Choroid plexus epithelial cell (primary cell): Measurements from ENCODE around the gene MKRN2.

ENCODE experiments used
- DNase-seq: peaks from one replicate; pipeline ENCODE4 v3.0.0-alpha.2; 2010; ENCODE audit warnings: low read depth
- H3K4me3 ChIP-seq: 2 replicates; pipeline ENCODE4 v1.5.1; 2011; ENCODE audit warnings: low read depth, mild to moderate bottlenecking, control low read depth, low read length, moderate library complexity
- CTCF ChIP-seq: conservative IDR thresholded peaks from 2 replicates; pipeline ENCODE4 v1.5.1; 2011; ENCODE audit warnings: low read depth, mild to moderate bottlenecking, control low read depth, inconsistent platforms, low read length, moderate library complexity

MKRN2 gene

GRCh38 chr3:12585970-12586369 is 29.1 kb downstream of the MKRN2 start:
- no peak overlapping the region for H3K4me3 ChIP-seq
- TF ChIP-seq CTCF, result no peak

GRCh38 chr3:12586403-12586802 is 29.5 kb downstream of the MKRN2 start:
- no peak overlapping the region for H3K4me3 ChIP-seq
- no peak for DNase-seq
- TF ChIP-seq CTCF, result no peak

More at GRCh38 chr3:12585970-12586369, 29.1 kb downstream of the MKRN2 start:
- no peak for DNase-seq

DNA sequence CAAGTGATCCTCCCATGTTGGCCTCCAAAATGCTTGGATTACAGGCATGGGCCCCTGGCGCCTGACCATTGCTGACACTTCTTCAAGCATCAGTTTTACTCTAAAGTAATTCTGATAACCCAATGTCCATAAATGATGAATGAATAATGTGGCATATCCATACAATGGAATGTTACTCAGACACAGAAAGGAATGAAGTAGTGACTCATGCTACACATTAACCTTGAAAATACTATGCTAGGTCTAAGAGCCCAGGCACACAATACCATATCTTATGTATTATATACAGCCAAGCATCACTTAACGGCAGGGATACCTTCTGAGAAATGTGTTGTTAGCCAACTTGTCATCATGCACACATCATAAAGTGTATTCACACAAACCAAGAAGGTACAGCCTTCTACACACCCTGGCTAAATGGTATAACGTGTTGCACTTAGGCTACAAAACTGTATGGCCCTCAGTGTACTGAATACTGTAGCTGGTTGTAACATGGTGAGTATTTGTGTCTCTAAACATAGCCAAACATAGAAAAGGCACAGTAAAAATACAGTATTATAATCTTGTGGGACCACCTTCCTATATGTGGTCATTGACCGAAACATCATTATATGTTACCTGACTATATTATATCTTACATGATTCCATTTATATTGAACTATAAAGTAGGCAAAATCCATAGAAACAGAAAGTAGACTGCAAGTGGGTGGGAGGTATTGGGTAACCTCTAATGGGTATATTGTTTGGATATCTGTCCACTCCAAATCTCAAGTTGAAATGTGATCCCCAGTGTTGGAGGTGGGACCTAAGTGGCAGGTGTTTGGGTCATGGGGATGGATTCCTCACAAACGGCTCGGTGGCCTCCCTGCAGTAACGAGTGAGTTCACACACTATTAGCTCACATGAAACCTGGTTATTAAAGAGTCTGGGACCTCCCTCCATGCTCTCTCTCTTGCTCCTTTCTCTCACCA is 31.4 kb downstream of the MKRN2 start:
- TF ChIP-seq CTCF, result no peak
- H3K4me3 ChIP-seq, result no peak overlapping the region
- peak; percentile 47 for DNase-seq

DNA sequence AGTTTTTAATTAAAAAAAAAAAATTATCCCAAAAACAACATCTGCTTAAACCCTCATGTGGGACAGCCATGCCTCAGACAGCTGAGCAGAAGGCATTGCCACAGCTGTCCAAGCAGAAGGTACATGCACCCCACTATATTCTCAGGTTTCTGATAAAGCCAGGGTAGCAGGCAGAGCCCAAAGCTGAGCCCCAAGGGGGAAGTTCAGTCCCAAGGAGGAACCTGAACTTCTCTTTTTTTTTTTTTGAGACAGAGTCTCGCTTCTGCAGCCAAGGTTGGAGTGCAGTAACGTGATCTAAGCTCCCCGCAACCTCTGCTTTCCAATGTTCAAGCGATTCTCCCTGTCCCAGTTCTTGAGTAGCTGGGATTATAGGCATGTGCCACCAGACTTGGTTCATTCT is 33.2 kb downstream of the MKRN2 start:
- no peak for TF ChIP-seq CTCF
- no peak for DNase-seq
- no peak overlapping the region for H3K4me3 ChIP-seq

DNA sequence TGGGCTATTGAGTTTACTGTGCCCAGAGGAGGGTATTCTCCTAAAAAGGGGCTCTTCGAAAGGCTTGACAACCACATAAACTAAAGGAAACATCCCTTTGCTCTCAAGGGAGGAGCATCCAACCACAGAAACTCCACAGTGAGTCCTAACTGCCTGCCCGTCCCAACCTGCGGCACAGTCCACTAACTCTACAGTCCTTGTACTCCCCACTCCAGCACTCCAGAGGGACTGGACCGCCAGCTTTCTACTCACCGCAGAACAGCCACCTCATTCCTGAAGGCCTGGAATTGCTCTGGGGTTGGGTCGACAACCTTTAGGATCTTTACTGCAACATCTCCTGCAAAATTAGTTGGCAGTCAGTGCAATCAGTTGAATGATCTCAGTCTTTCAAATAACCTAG is 34.6 kb downstream of the MKRN2 start:
- no peak for DNase-seq
- no peak overlapping the region for H3K4me3 ChIP-seq
- TF ChIP-seq CTCF, result no peak

GRCh38 chr3:12591997-12592715 is 35.3 kb downstream of the MKRN2 start:
- DNase-seq, result no peak
- no peak overlapping the region for H3K4me3 ChIP-seq
- TF ChIP-seq CTCF, result no peak
